ENCODE results near the gene OR6Y1.

- no peak for TF ChIP-seq BHLHE40 (IDR thresholded peaks at IDR 0.05; ENCODE audit: low read depth, low read length)
- no peak for TF ChIP-seq CTCF (conservative IDR thresholded peaks at IDR 0.05; ENCODE audit: low read depth, low read length)
- no peak for TF ChIP-seq POLR2A (IDR thresholded peaks at IDR 0.05; ENCODE audit: low read depth, low read length)
- TF ChIP-seq SMC3 (IDR thresholded peaks at IDR 0.05; ENCODE audit: low read depth, low read length): no peak
- TF ChIP-seq MXI1 (IDR thresholded peaks at IDR 0.05; ENCODE audit: borderline replicate concordance, low read depth, low read length): no peak
- no peak for TF ChIP-seq RFX5 (IDR thresholded peaks at IDR 0.05; ENCODE audit: low read depth, low read length)
- TF ChIP-seq FOS (IDR thresholded peaks at IDR 0.05; ENCODE audit: low read depth, low read length): no peak
- TF ChIP-seq CEBPB (IDR thresholded peaks at IDR 0.05; ENCODE audit: low read depth, low read length): no peak
- TF ChIP-seq, protein P1, sequence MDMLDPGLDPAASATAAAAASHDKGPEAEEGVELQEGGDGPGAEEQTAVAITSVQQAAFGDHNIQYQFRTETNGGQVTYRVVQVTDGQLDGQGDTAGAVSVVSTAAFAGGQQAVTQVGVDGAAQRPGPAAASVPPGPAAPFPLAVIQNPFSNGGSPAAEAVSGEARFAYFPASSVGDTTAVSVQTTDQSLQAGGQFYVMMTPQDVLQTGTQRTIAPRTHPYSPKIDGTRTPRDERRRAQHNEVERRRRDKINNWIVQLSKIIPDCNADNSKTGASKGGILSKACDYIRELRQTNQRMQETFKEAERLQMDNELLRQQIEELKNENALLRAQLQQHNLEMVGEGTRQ (IDR thresholded peaks at IDR 0.05; ENCODE audit: low read depth, low read length): no peak
- no peak for TF ChIP-seq RCOR1 (IDR thresholded peaks at IDR 0.05; ENCODE audit: insufficient replicate concordance, low read length)
- no peak for TF ChIP-seq MAFK (IDR thresholded peaks at IDR 0.05; ENCODE audit: low read depth, low read length)
- TF ChIP-seq RAD21 (IDR thresholded peaks at IDR 0.05; ENCODE audit: low read length): no peak
- TF ChIP-seq MAZ (IDR thresholded peaks at IDR 0.05; ENCODE audit: borderline replicate concordance, low read depth, low read length): no peak
Observed at GRCh38 chr1:158559696-158560095, 5.5 kb upstream of the OR6Y1 start.

All from IMR-90 (cell line).